Stimulated activated CD8-positive, alpha-beta memory T cell treated with anti-CD3 and anti-CD28 coated beads, Interleukin-4, amount 100 ng/mL, for 48 hours (primary cell): ENCODE data around the gene WDFY2.

ENCODE experiments used
- DNase-seq: peaks from one replicate; pipeline ENCODE4 v3.0.0-alpha.2; 2020

The WDFY2 gene

GRCh38 chr13:51746802-51747201 is 162.5 kb downstream of the WDFY2 start:
- no peak for DNase-seq

GRCh38 chr13:51747438-51748434 is 163.5 kb downstream of the WDFY2 start:
- no peak for DNase-seq

GRCh38 chr13:51756651-51757050 is 172.4 kb downstream of the WDFY2 start:
- DNase-seq: no peak

- DNase-seq: no peak
These were observed 174.4 kb downstream of the WDFY2 start for GRCh38 chr13:51758691-51759090.

GRCh38 chr13:51759240-51759639 is 175.0 kb downstream of the WDFY2 start:
- DNase-seq: no peak

GRCh38 chr13:51760592-51760991 is 176.3 kb downstream of the WDFY2 start:
- DNase-seq: no peak

GRCh38 chr13:51761643-51762350 is 177.5 kb downstream of the WDFY2 start:
- no peak for DNase-seq

GRCh38 chr13:51763486-51763885 is 179.2 kb downstream of the WDFY2 start:
- no peak for DNase-seq

GRCh38 chr13:51764184-51765141 is 180.2 kb downstream of the WDFY2 start:
- peak; percentile 74 for DNase-seq

- no peak for DNase-seq
These were observed 180.9 kb downstream of the WDFY2 start for GRCh38 chr13:51765142-51765515.

GRCh38 chr13:51767100-51767499 is 182.8 kb downstream of the WDFY2 start:
- no peak for DNase-seq

- DNase-seq: no peak
These were observed 184.2 kb downstream of the WDFY2 start for GRCh38 chr13:51768378-51768921.

GRCh38 chr13:51768976-51769375 is 184.7 kb downstream of the WDFY2 start:
- DNase-seq: no peak

GRCh38 chr13:51769455-51770127 is 185.3 kb downstream of the WDFY2 start:
- no peak for DNase-seq

- DNase-seq: no peak
These were observed 185.9 kb downstream of the WDFY2 start for GRCh38 chr13:51770160-51770559.

- DNase-seq: peak; percentile 18
These were observed 186.6 kb downstream of the WDFY2 start for GRCh38 chr13:51770681-51771417.

GRCh38 chr13:51771418-51772104 is 187.3 kb downstream of the WDFY2 start:
- DNase-seq: peak; percentile 17

- peak; percentile 10 for DNase-seq
These were observed 187.8 kb downstream of the WDFY2 start for GRCh38 chr13:51772105-51772455.

- peak; percentile 11 for DNase-seq
These were observed 188.5 kb downstream of the WDFY2 start for GRCh38 chr13:51772781-51773180.

GRCh38 chr13:51773515-51773914 is 189.3 kb downstream of the WDFY2 start:
- DNase-seq: peak; percentile 11

- DNase-seq: no peak
These were observed 191.9 kb downstream of the WDFY2 start for GRCh38 chr13:51776179-51776578.
